ENCODE results near the gene DNAL1. TPM values are rescaled to one million over a fixed set of nuclear protein-coding genes. Genes with fewer than 3 reads are reported as not detected.

DNAL1 gene
- total RNA-seq, 1 donor from 2014 or later: 2.6 TPM

- no peak for DNase-seq (ENCODE audit: low read depth)
- TF ChIP-seq CTCF (conservative IDR thresholded peaks at IDR 0.05; ENCODE audit: low read depth, low read length): peak; percentile 27
- H3K4me3 ChIP-seq (ENCODE audit: low read depth, low read length): no peak overlapping the region
These were observed 102.0 kb downstream of the DNAL1 start for GRCh38 chr14:73746520-73747378.

GRCh38 chr14:73747379-73748211 lies 102.8 kb downstream of the DNAL1 start:
- DNase-seq (ENCODE audit: low read depth): no peak
- no peak for TF ChIP-seq CTCF (conservative IDR thresholded peaks at IDR 0.05; ENCODE audit: low read depth, low read length)
- no peak overlapping the region for H3K4me3 ChIP-seq (ENCODE audit: low read depth, low read length)

GRCh38 chr14:73748858-73749357 lies 104.1 kb downstream of the DNAL1 start:
- no peak for DNase-seq (ENCODE audit: low read depth)
- H3K4me3 ChIP-seq (ENCODE audit: low read depth, low read length): no peak overlapping the region
- no peak for TF ChIP-seq CTCF (conservative IDR thresholded peaks at IDR 0.05; ENCODE audit: low read depth, low read length)

GRCh38 chr14:73749706-73750530 lies 105.1 kb downstream of the DNAL1 start:
- DNase-seq (ENCODE audit: low read depth): no peak
- no peak for TF ChIP-seq CTCF (conservative IDR thresholded peaks at IDR 0.05; ENCODE audit: low read depth, low read length)
- H3K4me3 ChIP-seq (ENCODE audit: low read depth, low read length): no peak overlapping the region

- H3K4me3 ChIP-seq (ENCODE audit: low read depth, low read length): no peak overlapping the region
- DNase-seq (ENCODE audit: low read depth): no peak
- TF ChIP-seq CTCF (conservative IDR thresholded peaks at IDR 0.05; ENCODE audit: low read depth, low read length): no peak
These were observed 105.7 kb downstream of the DNAL1 start for GRCh38 chr14:73750531-73750901.

- no peak overlapping the region for H3K4me3 ChIP-seq (ENCODE audit: low read depth, low read length)
- TF ChIP-seq CTCF (conservative IDR thresholded peaks at IDR 0.05; ENCODE audit: low read depth, low read length): no peak
- DNase-seq (ENCODE audit: low read depth): no peak
These were observed 106.4 kb downstream of the DNAL1 start for GRCh38 chr14:73751157-73751691.
